Erythroblast (primary cell): ENCODE results near the gene TM2D1.

Experiments
- GATA1 ChIP-seq: IDR thresholded peaks from 2 replicates; pipeline ENCODE4 v1.6.1; 2011; ENCODE audit warnings: low read depth, mild to moderate bottlenecking, control low read depth, low read length, moderate library complexity
- POLR2A ChIP-seq: IDR thresholded peaks from 2 replicates; pipeline ENCODE4 v1.6.1; 2011; ENCODE audit warnings: mild to moderate bottlenecking, low read length

GRCh38 chr1:61756773-61757172 lies 31.8 kb upstream of the TM2D1 start:
- no peak for TF ChIP-seq POLR2A
- no peak for TF ChIP-seq GATA1
